ENCODE results near the gene PAK6.

PAK6 gene

GRCh38 chr15:40235201-40235885 lies 3.5 kb upstream of the PAK6 start:
- no peak overlapping the region for H3K4me3 Mint-ChIP-seq
- no peak overlapping the region for H3K27ac Mint-ChIP-seq
- H3K4me1 Mint-ChIP-seq: peaks cover 14% of the 10 kb centered on the region
- ATAC-seq (no peak), DNase-seq (no peak)
- H3K27me3 Mint-ChIP-seq: peaks cover 33% of the 10 kb centered on the region
- H3K9me3 Mint-ChIP-seq: no peaks in the 10 kb centered on the region

GRCh38 chr15:40239404-40239692 lies 485 bp downstream of the PAK6 start:
- no peak for ATAC-seq
- H3K27ac Mint-ChIP-seq: no peak overlapping the region
- peaks cover 14% of the 10 kb centered on the region for H3K4me1 Mint-ChIP-seq
- H3K27me3 Mint-ChIP-seq: peaks cover 56% of the 10 kb centered on the region
- peak overlapping the region in 1 of 2 donors; percentile 33 for H3K4me3 Mint-ChIP-seq
- DNase-seq: no peak
- H3K9me3 Mint-ChIP-seq: no peaks in the 10 kb centered on the region

GRCh38 chr15:40239693-40240618 lies 1.1 kb downstream of the PAK6 start:
- H3K9me3 Mint-ChIP-seq: no peaks in the 10 kb centered on the region

DNA sequence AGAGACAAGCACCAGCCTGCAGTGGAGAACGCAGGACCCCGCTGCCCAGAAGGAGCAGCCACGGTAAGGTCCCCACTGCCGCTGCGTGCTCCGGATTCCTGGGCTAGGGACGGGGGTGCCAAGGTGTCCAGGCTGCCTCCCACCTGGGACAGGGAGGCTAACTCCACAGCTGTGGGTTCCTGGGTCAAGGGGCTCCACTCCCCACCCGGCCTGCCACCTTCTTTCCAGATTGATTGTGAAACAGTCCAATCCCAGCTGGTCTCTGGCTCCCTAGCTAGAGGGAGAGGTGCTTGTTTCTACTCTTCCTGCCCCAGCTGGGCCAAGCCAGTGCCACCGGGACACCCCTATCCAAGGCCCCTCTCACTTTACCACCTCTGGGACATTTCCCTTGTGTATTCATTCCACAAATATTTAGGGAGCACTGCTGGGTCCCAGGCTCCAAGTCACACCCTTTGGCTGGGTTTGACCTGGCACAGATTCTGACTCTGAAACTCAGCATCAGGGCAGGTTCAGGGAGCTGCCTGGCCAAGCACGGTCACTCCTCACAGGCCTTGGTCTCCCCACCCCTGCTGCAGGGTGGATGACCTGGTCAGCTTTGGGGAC lies 1.9 kb downstream of the PAK6 start:
- peaks cover 56% of the 10 kb centered on the region for H3K27me3 Mint-ChIP-seq
- H3K9me3 Mint-ChIP-seq: no peaks in the 10 kb centered on the region
- H3K4me3 Mint-ChIP-seq: no peak overlapping the region
- DNase-seq: no peak
- no peak for ATAC-seq
- H3K27ac Mint-ChIP-seq: no peak overlapping the region
- peaks cover 17% of the 10 kb centered on the region for H3K4me1 Mint-ChIP-seq

More at GRCh38 chr15:40239693-40240618, 1.1 kb downstream of the PAK6 start:
- peak; percentile 33 for ATAC-seq
- Mint-ChIP-seq H3K27me3 (peaks cover 56% of the 10 kb centered on the region), H3K27ac (peak overlapping the region in 1 of 2 donors; percentile 34), H3K4me3 (no peak overlapping the region), H3K4me1 (peaks cover 14% of the 10 kb centered on the region)
- DNase-seq: no peak

DNA sequence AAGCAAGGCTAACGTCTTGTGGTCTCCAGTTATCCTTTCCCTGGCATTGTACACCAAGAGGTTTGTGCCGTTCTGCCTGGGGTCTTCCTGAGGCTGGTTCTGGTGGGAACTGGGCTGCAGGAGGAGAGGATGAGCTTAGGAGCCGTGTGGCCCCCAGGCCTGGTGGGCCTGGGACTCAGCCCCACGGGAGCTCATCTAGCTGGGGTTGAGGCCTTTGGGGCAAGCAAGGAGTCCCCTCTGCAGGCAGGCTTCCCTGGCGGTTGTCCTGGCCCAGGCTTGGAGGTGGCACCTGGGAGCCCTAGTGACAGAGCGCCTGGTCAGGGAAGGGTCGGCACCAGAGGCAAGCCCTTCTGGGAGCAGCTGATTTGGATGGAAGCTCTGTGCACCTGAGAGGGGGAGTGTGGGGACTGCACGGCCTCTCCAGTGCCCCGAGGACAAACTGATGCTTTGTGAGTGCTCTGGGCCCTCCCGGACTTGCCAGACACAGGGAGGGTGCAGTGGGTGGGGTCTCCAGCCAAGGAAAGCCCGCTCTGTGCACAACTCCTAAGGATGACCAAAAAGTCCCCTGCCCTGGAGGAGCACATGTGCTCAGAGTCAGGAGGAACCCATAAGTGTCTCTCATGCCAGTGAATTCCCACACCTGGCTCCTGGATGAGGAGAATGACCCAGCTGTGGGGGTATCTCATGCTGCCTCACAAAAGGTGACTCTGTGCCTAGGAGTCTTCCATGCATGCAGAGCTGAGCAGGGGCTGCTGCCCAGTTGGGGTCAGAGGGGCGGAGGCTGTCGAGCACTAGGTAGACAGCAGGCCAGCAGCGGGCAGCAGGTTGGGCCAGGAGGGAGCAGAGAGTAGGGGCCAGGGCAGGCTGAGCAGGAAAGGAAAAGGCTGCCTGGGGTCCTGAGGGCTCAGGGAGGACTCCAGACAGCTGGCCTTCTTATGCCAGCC lies 2.7 kb downstream of the PAK6 start:
- Mint-ChIP-seq H3K27ac (no peak overlapping the region), H3K4me1 (peaks cover 19% of the 10 kb centered on the region), H3K4me3 (no peak overlapping the region), H3K9me3 (no peaks in the 10 kb centered on the region), H3K27me3 (peaks cover 56% of the 10 kb centered on the region)
- DNase-seq (no peak), ATAC-seq (no peak)

DNA sequence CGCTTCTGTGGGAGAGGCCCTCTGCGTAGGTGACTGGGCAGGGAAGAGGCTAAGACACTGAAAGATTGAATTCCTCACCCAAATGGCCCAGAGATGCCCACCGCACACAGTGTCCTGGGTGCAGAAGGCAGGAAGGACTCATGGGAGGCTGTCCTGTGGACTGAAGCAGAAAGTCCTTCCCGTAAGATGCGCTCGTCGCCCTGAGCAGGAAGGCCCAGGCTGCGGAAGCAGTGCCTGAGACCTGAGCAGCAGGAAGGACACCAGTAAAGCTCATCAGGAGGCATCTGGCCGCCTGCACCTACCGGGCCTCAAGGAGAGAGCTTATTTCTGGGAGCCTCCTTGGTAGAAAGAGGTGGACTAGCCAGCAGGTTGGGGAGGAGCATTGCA lies 3.3 kb downstream of the PAK6 start:
- no peak for ATAC-seq
- H3K27me3 Mint-ChIP-seq: peaks cover 54% of the 10 kb centered on the region
- DNase-seq: no peak
- H3K27ac Mint-ChIP-seq: no peak overlapping the region
- H3K4me1 Mint-ChIP-seq: peaks cover 19% of the 10 kb centered on the region
- no peaks in the 10 kb centered on the region for H3K9me3 Mint-ChIP-seq
- H3K4me3 Mint-ChIP-seq: no peak overlapping the region

DNA sequence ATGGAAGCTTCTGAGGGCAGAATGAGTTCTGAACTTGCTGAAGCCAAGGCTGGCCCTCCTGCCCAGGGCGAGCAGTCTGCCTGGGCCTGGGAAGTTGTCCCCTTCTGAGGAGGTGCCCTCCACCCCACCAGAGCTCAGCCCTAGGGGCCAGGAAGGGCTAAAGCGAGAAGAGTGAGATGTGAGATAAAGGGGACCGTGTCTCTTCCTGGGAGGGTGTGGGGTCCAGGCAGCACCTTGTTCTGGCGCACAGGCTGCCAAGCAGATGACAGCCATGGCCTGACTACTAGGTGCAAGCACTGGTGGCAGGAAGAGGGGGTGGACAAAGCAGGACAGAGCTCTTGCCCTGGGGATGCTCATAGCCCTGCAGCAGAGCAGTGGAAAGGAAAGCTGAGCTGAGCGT lies 3.7 kb downstream of the PAK6 start:
- no peak overlapping the region for H3K27ac Mint-ChIP-seq
- DNase-seq: no peak
- no peak for ATAC-seq

GRCh38 chr15:40243126-40243810 lies 4.4 kb downstream of the PAK6 start:
- no peak for DNase-seq
- H3K9me3 Mint-ChIP-seq: no peaks in the 10 kb centered on the region

More for the DNA sequence above, 3.7 kb downstream of the PAK6 start:
- no peaks in the 10 kb centered on the region for H3K9me3 Mint-ChIP-seq
- H3K27me3 Mint-ChIP-seq: peaks cover 50% of the 10 kb centered on the region
- peaks cover 19% of the 10 kb centered on the region for H3K4me1 Mint-ChIP-seq
- no peak overlapping the region for H3K4me3 Mint-ChIP-seq

DNA sequence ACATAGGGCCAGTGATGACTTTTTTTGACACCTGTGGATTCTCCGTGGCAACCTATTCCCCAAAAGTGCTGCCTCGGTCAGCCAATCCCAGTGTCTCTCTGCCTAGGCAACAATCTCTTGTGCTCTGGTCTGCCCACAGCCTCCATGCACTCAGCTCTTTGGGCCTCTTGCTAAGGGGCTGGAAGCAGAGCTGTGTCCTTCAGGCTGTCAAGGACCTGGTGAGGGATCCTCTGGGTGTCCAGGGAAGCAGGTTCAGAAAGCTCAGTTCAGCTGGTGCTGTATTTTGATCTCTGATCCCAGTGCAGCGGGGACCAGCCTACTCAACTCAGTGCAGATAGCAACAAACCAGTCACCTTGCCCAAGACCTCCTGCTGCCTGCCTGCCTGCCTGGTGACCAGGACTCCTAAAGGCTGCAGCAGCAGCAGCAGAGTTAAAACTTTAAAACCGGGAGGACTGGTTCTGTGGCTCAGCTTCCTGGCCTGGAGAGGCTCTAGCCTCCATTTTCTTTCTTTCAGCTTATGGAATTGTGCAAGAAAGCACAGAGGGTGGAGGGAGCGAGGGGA lies 6.2 kb downstream of the PAK6 start:
- H3K27me3 Mint-ChIP-seq: peaks cover 25% of the 10 kb centered on the region
- no peak for ATAC-seq
- peaks cover 5% of the 10 kb centered on the region for H3K4me1 Mint-ChIP-seq
- no peak for DNase-seq
- H3K4me3 Mint-ChIP-seq: no peak overlapping the region
- no peak overlapping the region for H3K27ac Mint-ChIP-seq
- no peaks in the 10 kb centered on the region for H3K9me3 Mint-ChIP-seq

More at GRCh38 chr15:40243126-40243810, 4.4 kb downstream of the PAK6 start:
- Mint-ChIP-seq H3K27ac (no peak overlapping the region), H3K27me3 (peaks cover 43% of the 10 kb centered on the region), H3K4me1 (peaks cover 15% of the 10 kb centered on the region), H3K4me3 (no peak overlapping the region)
- no peak for ATAC-seq

DNA sequence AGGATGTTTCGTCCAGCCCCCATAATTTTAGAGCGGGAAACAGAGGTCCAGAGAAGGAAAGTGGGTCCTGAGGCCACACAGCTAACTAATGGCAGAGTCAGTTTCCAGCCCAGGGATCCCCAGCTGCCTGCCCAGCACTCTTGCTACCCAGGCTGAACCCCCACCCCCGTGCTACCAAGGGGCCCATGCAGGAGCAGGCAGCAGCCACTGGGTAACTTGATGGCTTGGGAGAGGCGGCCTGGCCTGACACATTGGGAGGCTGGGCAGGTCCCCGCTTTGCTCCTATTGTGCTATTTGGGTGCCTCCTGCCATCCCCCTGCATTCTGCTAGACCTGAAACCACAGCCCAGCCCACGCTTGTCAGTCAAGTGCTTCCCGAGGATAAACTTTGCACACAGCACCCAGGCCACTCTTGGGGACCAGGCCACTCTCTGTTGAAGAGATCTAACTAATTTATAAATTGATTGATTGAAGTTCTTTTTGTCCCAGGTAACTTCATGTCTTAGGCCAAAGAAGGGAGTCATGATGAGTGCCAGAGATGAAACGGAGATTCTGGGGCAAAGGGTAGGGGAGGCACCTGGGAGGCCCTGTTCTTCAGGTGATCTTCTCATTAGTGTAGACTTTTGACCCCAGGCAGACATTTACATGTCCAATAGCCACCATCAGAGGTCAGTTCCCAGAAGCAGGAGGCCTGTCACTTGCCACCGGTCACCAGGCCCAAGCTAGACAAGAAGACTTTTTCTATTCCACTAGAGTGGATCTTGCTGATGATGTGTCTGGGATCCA lies 7.0 kb downstream of the PAK6 start:
- Mint-ChIP-seq H3K27ac (no peak overlapping the region), H3K27me3 (peaks cover 22% of the 10 kb centered on the region), H3K4me3 (no peak overlapping the region), H3K9me3 (no peaks in the 10 kb centered on the region), H3K4me1 (peaks cover 5% of the 10 kb centered on the region)
- DNase-seq (no peak), ATAC-seq (no peak)

DNA sequence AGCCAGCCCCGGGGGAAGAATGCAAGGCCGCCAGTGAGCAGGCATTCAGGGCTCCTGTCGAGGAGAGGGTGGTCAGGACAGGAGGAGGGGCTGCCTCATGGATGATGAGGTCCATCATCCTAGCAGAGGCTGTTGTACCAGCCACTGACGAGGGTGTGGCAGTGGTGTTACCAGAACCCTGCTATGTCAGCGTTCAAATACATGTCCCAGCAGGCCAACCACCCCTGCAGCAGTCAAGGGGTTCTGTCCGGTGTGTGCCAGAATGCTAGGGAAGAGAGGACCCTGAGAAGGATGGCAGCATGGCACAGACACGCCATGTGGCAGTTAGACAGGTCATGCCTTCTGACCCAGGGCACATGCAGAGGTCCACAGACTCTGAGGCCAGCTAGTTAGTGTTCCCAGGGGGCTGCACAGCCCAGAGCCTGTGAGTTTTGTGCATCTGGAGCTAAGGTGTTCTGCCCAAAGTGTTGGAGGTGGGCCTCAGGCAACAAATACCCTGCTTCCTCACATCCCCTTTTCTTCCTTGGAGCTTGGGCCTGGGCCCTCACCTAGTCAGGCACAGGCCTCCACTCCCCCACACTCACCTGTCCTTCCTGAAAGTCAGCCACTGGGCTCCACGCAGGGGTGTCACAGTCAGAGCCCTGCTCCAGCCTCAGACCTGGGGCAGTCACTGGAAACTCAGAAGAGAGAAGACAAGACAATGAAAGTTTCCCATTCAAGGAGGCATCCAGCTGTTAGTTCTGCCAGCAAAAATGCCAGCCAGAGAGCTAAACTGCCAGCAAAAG lies 7.8 kb downstream of the PAK6 start:
- H3K27me3 Mint-ChIP-seq: peaks cover 22% of the 10 kb centered on the region
- H3K4me3 Mint-ChIP-seq: no peak overlapping the region
- H3K4me1 Mint-ChIP-seq: peaks cover 5% of the 10 kb centered on the region
- no peaks in the 10 kb centered on the region for H3K9me3 Mint-ChIP-seq
- no peak for DNase-seq
- ATAC-seq: no peak
- no peak overlapping the region for H3K27ac Mint-ChIP-seq

DNA sequence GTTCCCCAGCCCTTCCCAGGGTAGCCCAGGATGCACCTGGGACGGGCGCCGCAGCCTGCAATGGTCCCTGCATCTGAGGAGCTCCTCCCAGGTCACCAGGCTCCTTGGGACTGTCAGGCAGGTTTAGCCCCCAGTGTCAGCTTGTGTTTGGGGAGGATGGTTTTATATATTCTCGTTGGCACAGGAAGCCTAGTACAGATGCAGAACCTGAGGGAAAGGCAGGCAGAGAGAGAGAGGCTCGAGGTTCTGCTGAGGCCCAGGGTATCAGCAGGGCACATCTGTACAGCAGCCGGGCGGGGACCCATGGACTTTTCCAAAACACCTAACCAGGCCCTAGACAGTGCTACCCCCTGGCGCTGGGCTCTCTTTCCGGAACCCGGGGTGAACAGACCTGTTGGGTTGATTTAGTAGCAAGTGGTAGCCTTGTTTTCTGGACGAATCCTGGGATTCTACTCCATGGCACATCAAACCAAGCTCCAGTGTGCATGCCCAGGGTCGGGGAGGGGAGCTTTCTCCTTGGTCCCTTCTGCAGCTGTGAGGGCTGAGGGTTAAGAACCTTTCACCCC lies 8.6 kb downstream of the PAK6 start:
- H3K27ac Mint-ChIP-seq: no peak overlapping the region
- H3K9me3 Mint-ChIP-seq: no peaks in the 10 kb centered on the region
- ATAC-seq: no peak
- no peak for DNase-seq
- no peak overlapping the region for H3K4me3 Mint-ChIP-seq
- peaks cover 5% of the 10 kb centered on the region for H3K4me1 Mint-ChIP-seq
- H3K27me3 Mint-ChIP-seq: peaks cover 21% of the 10 kb centered on the region
